HG02943 (cell line): ENCODE data around the gene GPR160.
"Not testable (repeated sequence)": the region's sequence is repeated elsewhere in the genome, so short reads cannot be mapped to it uniquely, and the experiment has no call there.

ENCODE experiments used
- ATAC-seq: cut with Tn5 transposase; IDR thresholded peaks from one replicate; pipeline ENCODE4 v1.9.1; 2021; ENCODE audit warnings: mild to moderate bottlenecking, low read depth, moderate library complexity; ENCODE audit not compliant: unreplicated experiment

Gene GPR160

GRCh38 chr3:170102431-170102830, 64.6 kb downstream of the GPR160 start:
- no peak for ATAC-seq

GRCh38 chr3:170107941-170108340, 70.1 kb downstream of the GPR160 start:
- no peak for ATAC-seq

- ATAC-seq: no peak
Observed at GRCh38 chr3:170108955-170109354, 71.2 kb downstream of the GPR160 start.

- no peak for ATAC-seq
Observed at GRCh38 chr3:170109579-170110293, 71.9 kb downstream of the GPR160 start.

- no peak for ATAC-seq
Observed at GRCh38 chr3:170111147-170111771, 73.5 kb downstream of the GPR160 start.

- not testable (repeated sequence) for ATAC-seq
Observed at GRCh38 chr3:170114165-170114564, 76.4 kb downstream of the GPR160 start.

- ATAC-seq: no peak
Observed at GRCh38 chr3:170117134-170117533, 79.3 kb downstream of the GPR160 start.

GRCh38 chr3:170128259-170128976, 90.6 kb downstream of the GPR160 start:
- ATAC-seq: peak; percentile 91

GRCh38 chr3:170128977-170129431, 91.2 kb downstream of the GPR160 start:
- ATAC-seq: peak; percentile 32

GRCh38 chr3:170130532-170130931, 92.7 kb downstream of the GPR160 start:
- ATAC-seq: no peak

- ATAC-seq: no peak
Observed at GRCh38 chr3:170132335-170132734, 94.5 kb downstream of the GPR160 start.
